Suprapubic skin (tissue), 3 donors: ENCODE data around the gene KCTD13.

Experiments used
- POLR2A ChIP-seq, 2 donors: fragments of 450-650 bp; IDR thresholded peaks; one replicate each; pipeline ENCODE4 v1.6.1; 2017; ENCODE audit warnings: antibody characterized with exemption in 2 of 2, mild to moderate bottlenecking in 2 of 2, moderate library complexity in 2 of 2
- TF ChIP-seq, protein P1 (sequence below), 2 donors: fragments of 200-600 bp in 1 of 2; fragments of 450-650 bp in 1 of 2; sonication (generic) in 1 of 2; IDR thresholded peaks; one replicate each; pipeline ENCODE4 v1.5.1; 2016 to 2019; ENCODE audit warnings: antibody characterized with exemption in 2 of 2, mild to moderate bottlenecking in 1 of 2, moderate library complexity in 1 of 2

DNA sequence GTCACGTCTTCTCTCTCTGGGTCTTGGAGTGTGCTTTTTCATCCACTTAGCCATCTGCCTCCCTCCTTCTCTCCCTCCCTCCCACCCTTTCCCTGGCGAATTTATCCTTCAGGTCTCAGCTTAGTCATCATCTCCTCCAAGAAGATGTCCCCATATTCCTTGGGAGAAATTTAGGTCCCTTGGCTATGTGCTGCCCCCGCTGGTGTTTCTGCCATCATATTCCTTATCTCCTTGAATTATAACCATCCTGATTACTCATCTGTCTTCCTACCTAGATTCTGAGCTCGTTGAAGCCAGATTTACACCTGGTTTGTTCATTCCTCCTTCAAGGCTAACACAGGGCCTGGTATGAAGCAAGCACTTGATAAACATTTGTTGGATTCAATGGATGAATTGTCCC, 31.7 kb downstream of the KCTD13 start:
- TF ChIP-seq, protein P1, sequence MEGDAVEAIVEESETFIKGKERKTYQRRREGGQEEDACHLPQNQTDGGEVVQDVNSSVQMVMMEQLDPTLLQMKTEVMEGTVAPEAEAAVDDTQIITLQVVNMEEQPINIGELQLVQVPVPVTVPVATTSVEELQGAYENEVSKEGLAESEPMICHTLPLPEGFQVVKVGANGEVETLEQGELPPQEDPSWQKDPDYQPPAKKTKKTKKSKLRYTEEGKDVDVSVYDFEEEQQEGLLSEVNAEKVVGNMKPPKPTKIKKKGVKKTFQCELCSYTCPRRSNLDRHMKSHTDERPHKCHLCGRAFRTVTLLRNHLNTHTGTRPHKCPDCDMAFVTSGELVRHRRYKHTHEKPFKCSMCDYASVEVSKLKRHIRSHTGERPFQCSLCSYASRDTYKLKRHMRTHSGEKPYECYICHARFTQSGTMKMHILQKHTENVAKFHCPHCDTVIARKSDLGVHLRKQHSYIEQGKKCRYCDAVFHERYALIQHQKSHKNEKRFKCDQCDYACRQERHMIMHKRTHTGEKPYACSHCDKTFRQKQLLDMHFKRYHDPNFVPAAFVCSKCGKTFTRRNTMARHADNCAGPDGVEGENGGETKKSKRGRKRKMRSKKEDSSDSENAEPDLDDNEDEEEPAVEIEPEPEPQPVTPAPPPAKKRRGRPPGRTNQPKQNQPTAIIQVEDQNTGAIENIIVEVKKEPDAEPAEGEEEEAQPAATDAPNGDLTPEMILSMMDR (IDR thresholded peaks at IDR 0.05), result no peak
- TF ChIP-seq POLR2A (IDR thresholded peaks at IDR 0.05), result no peak
